ENCODE measurements around the gene AKNA.
"Not testable (repeated sequence)": the region's sequence is repeated elsewhere in the genome, so short reads cannot be mapped to it uniquely, and the experiment has no call there.

Gene AKNA

GRCh38 chr9:114341991-114342390 lies 45.8 kb downstream of the AKNA start:
- no peak for DNase-seq (ENCODE audit: low read depth in 2 of 2, low spot score in 1 of 2)

- no peak for DNase-seq (ENCODE audit: low read depth in 2 of 2, low spot score in 1 of 2)
Observed at GRCh38 chr9:114341152-114341830, 46.5 kb downstream of the AKNA start.

DNA sequence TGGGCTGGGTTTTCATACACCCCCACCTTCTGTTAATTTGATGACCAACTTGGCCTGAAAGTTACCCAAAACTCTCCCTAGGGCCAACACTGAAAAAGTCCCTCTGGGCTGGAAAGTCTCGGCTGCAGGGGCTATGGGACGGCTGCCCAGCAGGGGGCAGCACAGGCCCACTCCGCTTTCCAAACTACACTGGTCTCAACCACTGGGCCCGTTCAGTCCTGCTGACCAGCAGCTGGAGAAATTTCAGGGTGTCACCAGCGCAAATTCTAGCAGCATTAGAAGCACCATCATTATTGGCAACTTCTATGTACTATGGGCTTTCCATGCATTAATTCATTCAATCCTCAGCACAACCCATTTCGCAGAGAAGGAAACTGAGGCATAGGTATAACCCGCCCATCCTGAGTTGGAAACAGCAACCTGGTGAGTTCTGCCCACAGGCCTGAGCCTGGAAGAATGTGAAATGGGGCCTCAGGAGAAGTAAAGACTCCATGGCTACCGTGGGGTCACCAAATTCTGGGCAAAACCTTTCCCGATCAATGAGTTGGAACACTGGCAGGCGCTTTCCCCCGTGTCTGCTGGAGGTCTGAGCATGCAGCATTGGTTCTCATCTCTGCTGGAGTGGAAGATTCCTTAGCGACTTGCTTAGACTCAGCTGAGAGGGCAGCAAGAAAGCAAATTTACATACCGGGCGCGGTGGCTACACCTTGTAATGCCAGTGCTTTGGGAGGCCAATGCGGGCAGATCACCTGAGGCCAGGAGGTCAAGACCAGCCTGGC lies 48.5 kb downstream of the AKNA start:
- peak in 1 of 2 donors; percentile 18 for DNase-seq (ENCODE audit: low read depth in 2 of 2, low spot score in 1 of 2)

DNA sequence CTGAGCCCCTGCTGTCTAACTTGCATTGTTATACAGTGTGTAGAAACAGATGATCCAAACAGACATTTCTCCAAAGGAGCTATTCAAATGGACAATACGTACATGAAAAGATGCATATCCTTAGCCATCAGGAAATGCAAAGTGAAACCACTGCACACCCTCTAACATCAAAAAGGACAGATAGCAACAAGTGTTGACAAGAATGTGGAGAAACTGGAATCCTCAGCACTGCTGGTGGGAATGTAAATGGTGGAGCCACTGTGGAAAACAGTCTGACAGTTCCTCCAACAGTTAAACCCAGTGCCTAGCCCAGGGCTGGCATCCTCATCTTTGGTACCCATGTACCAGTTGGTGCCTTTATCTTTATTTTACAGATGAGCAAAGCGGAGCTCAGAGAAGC lies 49.6 kb downstream of the AKNA start:
- no peak for DNase-seq (ENCODE audit: low read depth in 2 of 2, low spot score in 1 of 2)

DNA sequence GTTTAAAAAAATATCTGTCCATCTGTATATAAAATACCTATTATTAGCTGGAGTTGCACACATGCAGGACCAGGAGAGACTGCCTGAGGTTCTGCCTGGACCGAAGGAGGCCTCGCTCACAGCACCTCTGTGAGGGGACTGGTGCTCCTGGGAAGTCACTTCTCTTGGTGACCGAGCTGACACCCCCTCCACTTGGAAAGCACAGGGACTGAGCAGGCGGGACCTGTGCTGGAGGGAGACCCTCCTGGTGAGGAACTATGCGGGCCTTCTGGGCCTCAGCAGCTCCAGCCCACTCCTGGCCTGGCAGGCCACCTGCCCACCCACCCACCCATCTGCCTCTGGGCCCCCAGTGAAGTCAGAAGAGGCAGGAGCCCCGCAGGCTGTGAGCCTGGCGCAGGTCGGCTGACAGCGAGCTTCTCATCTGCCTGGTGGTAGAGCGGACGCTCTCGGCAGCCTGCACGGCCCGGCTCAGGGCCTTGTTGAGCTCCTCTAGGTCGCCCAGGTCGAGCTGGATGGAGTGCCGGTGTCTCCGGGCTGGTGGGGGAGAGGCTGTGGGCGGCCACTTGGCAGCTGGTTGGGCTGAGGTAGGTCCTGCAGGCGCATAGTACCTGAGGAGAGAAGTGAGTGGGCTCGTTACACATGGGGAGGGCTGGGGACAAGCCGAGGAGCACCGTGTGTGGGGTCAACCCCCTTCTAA lies 50.9 kb downstream of the AKNA start:
- DNase-seq (ENCODE audit: low read depth in 2 of 2, low spot score in 1 of 2) = no peak

- no peak for DNase-seq (ENCODE audit: low read depth in 2 of 2, low spot score in 1 of 2)
Observed at GRCh38 chr9:114336157-114336556, 51.6 kb downstream of the AKNA start.

GRCh38 chr9:114335745-114336144 lies 52.0 kb downstream of the AKNA start:
- DNase-seq (ENCODE audit: low read depth in 2 of 2, low spot score in 1 of 2) = no peak

DNA sequence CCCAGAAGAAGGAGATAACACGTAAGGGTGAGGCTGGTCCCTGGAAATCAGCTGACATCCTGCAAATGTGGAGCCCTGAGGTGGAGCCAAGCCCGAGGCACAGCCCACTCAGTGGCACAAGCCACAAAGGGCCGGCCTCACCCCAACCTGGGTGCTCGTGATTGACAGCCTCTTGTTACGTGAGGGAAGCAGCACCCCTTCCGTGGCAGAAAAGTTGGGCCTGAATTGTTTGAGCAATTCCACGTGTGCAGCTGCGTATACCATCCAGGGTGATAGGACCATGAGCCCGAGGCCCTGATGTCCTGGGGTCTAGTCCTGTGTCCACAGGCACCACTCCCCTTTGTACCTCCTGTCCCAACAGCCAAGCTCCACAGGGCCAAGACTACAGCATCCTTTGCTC lies 53.3 kb downstream of the AKNA start:
- DNase-seq (ENCODE audit: low read depth in 2 of 2, low spot score in 1 of 2) = no peak

- not testable (repeated sequence) for DNase-seq (ENCODE audit: low read depth in 2 of 2, low spot score in 1 of 2)
Observed at GRCh38 chr9:114333718-114334117, 54.1 kb downstream of the AKNA start.

- not testable (repeated sequence) for DNase-seq (ENCODE audit: low read depth in 2 of 2, low spot score in 1 of 2)
Observed at GRCh38 chr9:114332474-114333040, 55.2 kb downstream of the AKNA start.

DNA sequence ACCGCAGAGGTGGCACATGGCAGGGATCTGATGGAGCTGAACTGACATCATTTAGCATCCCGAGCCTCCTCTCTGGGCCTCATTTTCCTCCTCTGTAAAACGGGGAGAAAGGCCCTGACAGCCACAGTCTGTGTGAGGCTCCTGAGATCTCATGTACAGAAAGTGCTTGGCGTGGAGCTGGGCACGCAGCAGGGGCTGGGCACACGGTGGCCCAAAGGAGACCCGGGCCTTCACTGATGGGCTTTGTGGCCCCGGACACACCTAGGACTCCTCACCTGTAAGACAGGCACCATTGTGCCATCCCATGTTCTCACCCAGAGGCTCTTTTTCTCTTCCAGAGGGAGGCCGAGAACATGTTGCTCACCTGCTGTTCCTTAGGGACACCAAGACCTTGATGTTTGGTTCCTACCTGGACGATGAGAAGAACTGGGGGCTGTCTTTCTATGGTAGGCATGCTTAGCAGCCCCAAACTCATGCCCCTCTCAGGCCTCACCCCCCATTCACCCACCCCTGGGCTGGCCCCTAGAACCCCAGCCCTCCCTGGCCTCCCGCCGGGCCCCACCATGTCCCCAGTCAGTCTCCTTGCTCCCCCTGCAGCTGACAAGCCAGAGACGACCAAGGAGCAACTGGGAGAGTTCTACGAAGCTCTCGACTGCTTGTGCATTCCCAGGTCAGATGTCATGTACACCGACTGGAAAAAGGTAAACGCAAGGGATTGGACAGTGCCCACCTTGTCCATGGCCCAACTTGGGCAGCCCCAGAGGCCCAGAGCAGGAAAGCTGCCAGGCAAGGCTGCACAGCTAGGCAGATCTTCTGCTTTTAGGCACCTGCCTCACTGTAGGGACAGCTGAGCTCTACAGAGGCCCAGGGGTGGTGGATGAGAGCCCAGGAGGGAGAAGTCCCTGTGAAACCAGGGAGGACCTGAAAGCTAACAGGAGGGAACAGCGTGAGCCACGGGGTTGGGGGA lies 56.3 kb downstream of the AKNA start:
- DNase-seq (ENCODE audit: low read depth in 2 of 2, low spot score in 1 of 2) = not testable (repeated sequence)

DNA sequence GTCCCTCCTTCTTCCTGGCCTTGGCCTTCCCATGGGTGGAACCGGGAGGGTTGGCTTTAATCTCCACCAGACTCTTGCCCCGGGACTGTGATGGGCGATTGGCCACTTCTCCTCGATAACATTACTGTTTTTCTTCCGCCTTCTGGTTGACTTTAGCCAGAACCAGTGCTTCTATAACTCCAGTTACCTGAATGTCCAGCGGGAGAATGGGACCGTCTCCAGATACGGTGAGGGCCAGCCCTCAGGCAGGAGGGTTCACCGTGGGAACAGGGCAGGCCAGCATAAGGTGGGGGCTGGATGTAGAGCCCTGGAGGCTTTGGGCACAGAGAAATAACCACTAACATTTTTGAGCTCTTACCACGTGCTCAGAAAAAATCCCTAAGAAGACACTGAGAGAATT lies 57.1 kb downstream of the AKNA start:
- no peak for DNase-seq (ENCODE audit: low read depth in 2 of 2, low spot score in 1 of 2)

DNA sequence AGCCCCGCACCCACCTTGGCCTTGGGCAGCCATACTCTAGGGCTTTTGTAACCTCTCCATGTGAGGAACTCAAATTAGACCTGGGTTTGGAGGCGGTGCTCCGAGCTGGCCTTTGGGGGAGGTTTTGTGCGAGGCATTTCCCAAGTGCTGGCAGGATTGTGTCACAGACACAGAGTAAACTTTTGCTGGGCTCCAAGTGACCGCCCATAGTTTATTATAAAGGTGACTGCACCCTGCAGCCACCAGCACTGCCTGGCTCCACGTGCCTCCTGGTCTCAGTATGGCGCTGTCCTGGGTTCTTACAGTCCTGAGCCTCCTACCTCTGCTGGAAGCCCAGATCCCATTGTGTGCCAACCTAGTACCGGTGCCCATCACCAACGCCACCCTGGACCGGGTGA lies 58.2 kb downstream of the AKNA start, which contains the start of gene ORM2:
Gene ORM2, plus strand, starts transcription at position 245 of the 398 bp plus-strand sequence. Its CDS starts 36 bp downstream, at position 281.
- DNase-seq (ENCODE audit: low read depth in 2 of 2, low spot score in 1 of 2) = not testable (repeated sequence)

DNA sequence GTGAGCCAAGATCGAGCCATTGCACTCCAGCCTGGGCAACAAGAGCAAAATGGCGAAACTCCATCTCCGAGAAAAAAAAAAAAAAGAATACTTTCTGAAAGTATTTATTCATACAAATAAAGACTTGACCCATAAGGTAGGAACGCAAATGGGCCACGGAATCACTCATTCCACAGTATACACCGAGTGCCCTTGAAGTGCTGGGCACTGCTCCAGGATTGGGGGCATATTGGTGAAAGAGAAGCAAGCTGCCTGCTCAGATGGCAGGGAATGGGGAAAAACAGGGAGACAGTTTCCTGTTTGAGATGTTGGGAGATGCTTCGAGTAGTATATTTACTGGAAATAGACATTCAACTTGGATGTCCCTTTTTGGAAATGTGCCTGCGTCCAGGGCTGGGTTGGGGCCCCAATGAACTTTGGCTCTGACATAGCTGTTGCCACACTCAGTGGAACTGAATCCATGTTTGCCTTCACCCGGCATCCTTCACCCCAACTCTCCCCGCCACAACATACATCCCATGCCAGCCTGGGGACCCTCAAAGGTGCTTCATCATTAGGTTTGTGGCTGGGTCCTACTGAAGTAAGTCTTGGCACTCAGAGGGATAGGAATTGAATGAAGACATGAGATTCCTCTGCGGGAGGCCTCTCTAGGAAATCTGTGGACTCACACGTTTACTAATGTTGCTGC lies 58.7 kb downstream of the AKNA start:
- not testable (repeated sequence) for DNase-seq (ENCODE audit: low read depth in 2 of 2, low spot score in 1 of 2)

GRCh38 chr9:114328357-114328820 lies 59.4 kb downstream of the AKNA start:
- DNase-seq (ENCODE audit: low read depth in 2 of 2, low spot score in 1 of 2) = not testable (repeated sequence)

DNA sequence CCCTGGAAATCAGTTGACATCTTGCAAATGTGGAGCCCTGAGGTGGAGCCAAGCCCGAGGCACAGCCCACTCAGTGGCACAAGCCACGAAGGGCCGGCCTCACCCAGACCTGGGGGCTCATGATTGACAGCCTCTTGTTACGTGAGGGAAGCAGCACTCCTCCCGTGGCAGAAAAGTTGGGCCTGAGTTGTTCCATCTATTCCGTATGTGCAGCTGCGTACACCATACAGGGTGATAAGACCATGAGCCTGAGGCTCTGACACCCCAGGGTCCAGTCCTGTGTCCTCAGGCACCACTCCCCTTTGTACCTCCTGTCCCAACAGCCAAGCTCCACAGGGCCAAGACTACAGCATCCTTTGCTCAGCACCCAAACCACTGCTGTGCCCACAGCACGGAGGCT lies 60.0 kb downstream of the AKNA start:
- no peak for DNase-seq (ENCODE audit: low read depth in 2 of 2, low spot score in 1 of 2)

GRCh38 chr9:114325684-114326254 lies 62.0 kb downstream of the AKNA start:
- not testable (repeated sequence) for DNase-seq (ENCODE audit: low read depth in 2 of 2, low spot score in 1 of 2)

GRCh38 chr9:114324965-114325364 lies 62.8 kb downstream of the AKNA start:
- DNase-seq (ENCODE audit: low read depth in 2 of 2, low spot score in 1 of 2) = not testable (repeated sequence)

DNA sequence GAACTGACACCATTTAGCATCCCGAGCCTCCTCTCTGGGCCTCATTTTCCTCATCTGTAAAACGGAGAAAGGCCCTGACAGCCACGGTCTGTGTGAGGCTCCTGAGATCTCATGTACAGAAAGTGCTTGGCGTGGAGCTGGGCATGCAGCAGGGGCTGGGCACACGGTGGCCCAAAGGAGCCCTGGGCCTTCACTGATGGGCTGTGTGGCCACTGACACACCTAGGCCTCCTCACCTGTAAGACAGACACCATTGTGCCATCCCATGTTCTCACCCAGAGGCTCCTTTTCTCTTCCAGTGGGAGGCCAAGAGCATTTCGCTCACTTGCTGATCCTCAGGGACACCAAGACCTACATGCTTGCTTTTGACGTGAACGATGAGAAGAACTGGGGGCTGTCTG lies 63.3 kb downstream of the AKNA start:
- no peak for DNase-seq (ENCODE audit: low read depth in 2 of 2, low spot score in 1 of 2)
